Frontal cortex (tissue), 4 donors: ENCODE measurements around the gene IMPA2. TPM values are rescaled to one million over a fixed set of nuclear protein-coding genes. Genes with fewer than 3 reads are reported as not detected.
"Not testable (repeated sequence)": the region's sequence is repeated elsewhere in the genome, so short reads cannot be mapped to it uniquely, and the experiment has no call there.

Experiments used
- DNase-seq, 2 donors: peaks; one replicate each; pipeline ENCODE4 v3.0.0; 2012; ENCODE audit warnings: low spot score in 2 of 2
- FAIRE-seq: peaks from 2 replicates; lab custom pipeline; 2012; peaks lifted over from hg19 to GRCh38; lab: Jason Lieb, UNC
- small RNA-seq: library from RNA; depleted of rRNA; stranded (forward); fragments of <200 nt; gene quantifications from one replicate; pipeline ENCODE3, GENCODE V24; 2014
- total RNA-seq: library from RNA; depleted of rRNA; stranded (reverse); fragments of >200 nt; gene quantifications from one replicate; pipeline ENCODE4 v1.2.3, GENCODE V29; 2014
- donor health status: control.
- donor health status: control.
- donor health status: control.

The IMPA2 gene
- total RNA-seq, 1 donor from 2014 or later = 2.9 TPM

GRCh38 chr18:12062974-12063373, 81.7 kb downstream of the IMPA2 start:
- no peak for DNase-seq
- FAIRE-seq = no peak

GRCh38 chr18:12064086-12064763, 82.9 kb downstream of the IMPA2 start:
- DNase-seq (no peak), FAIRE-seq (no peak)

GRCh38 chr18:12065397-12065796, 84.1 kb downstream of the IMPA2 start:
- FAIRE-seq = no peak
- DNase-seq = no peak

- DNase-seq (no peak), FAIRE-seq (no peak)
Observed at GRCh38 chr18:12066910-12067511, 85.7 kb downstream of the IMPA2 start.

GRCh38 chr18:12067671-12068070, 86.4 kb downstream of the IMPA2 start:
- DNase-seq (no peak), FAIRE-seq (no peak)

- not testable (repeated sequence) for DNase-seq, FAIRE-seq
Observed at GRCh38 chr18:12068316-12068949, 87.1 kb downstream of the IMPA2 start.

GRCh38 chr18:12068950-12069320, 87.6 kb downstream of the IMPA2 start:
- no peak for DNase-seq
- FAIRE-seq = no peak

GRCh38 chr18:12071066-12071465, 89.8 kb downstream of the IMPA2 start:
- not testable (repeated sequence) for DNase-seq, FAIRE-seq

- FAIRE-seq = no peak
- DNase-seq = no peak
Observed at GRCh38 chr18:12072996-12073395, 91.7 kb downstream of the IMPA2 start.

- no peak for FAIRE-seq
- DNase-seq = no peak
Observed at GRCh38 chr18:12074736-12075135, 93.4 kb downstream of the IMPA2 start.

- DNase-seq (peak in 1 of 2 donors; percentile 45), FAIRE-seq (no peak)
Observed at GRCh38 chr18:12076424-12077140, 95.3 kb downstream of the IMPA2 start.

GRCh38 chr18:12077994-12078393, 96.7 kb downstream of the IMPA2 start:
- not testable (repeated sequence) for DNase-seq, FAIRE-seq

GRCh38 chr18:12079491-12080237, 98.4 kb downstream of the IMPA2 start:
- DNase-seq (no peak), FAIRE-seq (no peak)

Small RNA genes within 50 kb of the gene (small RNA-seq; reads per million reads assigned to genes)
- not detected for gene AP001542.1

Other genes with a start within 250 kb of the IMPA2 start
- 78.7 TPM for gene CHMP1B, start 130.1 kb upstream of the IMPA2 start, total RNA-seq
- 16.3 TPM for gene MPPE1, start 73.2 kb upstream of the IMPA2 start, total RNA-seq
- not detected for gene ANKRD62, start 112.3 kb downstream of the IMPA2 start, total RNA-seq